Activated naive CD4-positive, alpha-beta T cell treated with anti-CD3 and anti-CD28 coated beads, Interleukin-2, amount 50 U/mL, for 16 hours (primary cell): ENCODE data around the gene ZNF610.
"Not testable (repeated sequence)": the region's sequence is repeated elsewhere in the genome, so short reads cannot be mapped to it uniquely, and the experiment has no call there.

Experiments used
- DNase-seq: peaks from one replicate; pipeline ENCODE4 v3.0.0-alpha.2; 2020

ZNF610 gene

GRCh38 chr19:52336117-52336790, at the start of gene ZNF610:
ZNF610 (plus strand) TSS chr19:52336243; CDS start chr19:52349173, 12,930 bp downstream.
- DNase-seq, result peak; percentile 88

GRCh38 chr19:52286256-52286655, 49.8 kb upstream of the ZNF610 start:
- no peak for DNase-seq

- DNase-seq, result no peak
Measured at GRCh38 chr19:52291781-52292180, 44.3 kb upstream of the ZNF610 start.

- not testable (repeated sequence) for DNase-seq
Measured at GRCh38 chr19:52292946-52293345, 43.1 kb upstream of the ZNF610 start.

GRCh38 chr19:52296400-52296772, 39.7 kb upstream of the ZNF610 start:
- no peak for DNase-seq

GRCh38 chr19:52296773-52297600, 39.1 kb upstream of the ZNF610 start, which contains the start of gene ZNF480:
ZNF480 (plus strand) TSS chr19:52297169; CDS start chr19:52300413, 3,244 bp downstream.
- DNase-seq, result peak; percentile 67

GRCh38 chr19:52297601-52298364, 38.3 kb upstream of the ZNF610 start:
- DNase-seq, result no peak

- DNase-seq, result no peak
Measured at GRCh38 chr19:52307275-52307674, 28.8 kb upstream of the ZNF610 start.

GRCh38 chr19:52322429-52322828, 13.6 kb upstream of the ZNF610 start:
- DNase-seq, result no peak

GRCh38 chr19:52331757-52332156, 4.3 kb upstream of the ZNF610 start:
- DNase-seq, result no peak

GRCh38 chr19:52335768-52336116, 301 bp upstream of the ZNF610 start:
- no peak for DNase-seq

- DNase-seq, result no peak
Measured at GRCh38 chr19:52336791-52337381, 843 bp downstream of the ZNF610 start.

GRCh38 chr19:52339022-52339421, 3.0 kb downstream of the ZNF610 start:
- not testable (repeated sequence) for DNase-seq

GRCh38 chr19:52343548-52343947, 7.5 kb downstream of the ZNF610 start:
- peak; percentile 25 for DNase-seq

- no peak for DNase-seq
Measured at GRCh38 chr19:52345162-52345561, 9.1 kb downstream of the ZNF610 start.

GRCh38 chr19:52351512-52351911, 15.5 kb downstream of the ZNF610 start:
- no peak for DNase-seq

- no peak for DNase-seq
Measured at GRCh38 chr19:52366414-52366824, 30.4 kb downstream of the ZNF610 start.

- peak; percentile 94 for DNase-seq
Measured at GRCh38 chr19:52369559-52370340, 33.7 kb downstream of the ZNF610 start, which contains the start of gene ZNF880. ZNF880 (plus strand) TSS chr19:52369923; CDS start chr19:52369966, 43 bp downstream.

- no peak for DNase-seq
Measured at GRCh38 chr19:52370341-52370710, 34.3 kb downstream of the ZNF610 start.

GRCh38 chr19:52391135-52391534, 55.1 kb downstream of the ZNF610 start:
- DNase-seq, result no peak

- DNase-seq, result peak; percentile 94
Measured at GRCh38 chr19:52397310-52398080, 61.5 kb downstream of the ZNF610 start, which contains the start of gene ZNF528. ZNF528 (plus strand) TSS chr19:52397849; CDS start chr19:52402014, 4,165 bp downstream.
